ENCODE measurements around the gene ARHGAP18.

Gene ARHGAP18

DNA sequence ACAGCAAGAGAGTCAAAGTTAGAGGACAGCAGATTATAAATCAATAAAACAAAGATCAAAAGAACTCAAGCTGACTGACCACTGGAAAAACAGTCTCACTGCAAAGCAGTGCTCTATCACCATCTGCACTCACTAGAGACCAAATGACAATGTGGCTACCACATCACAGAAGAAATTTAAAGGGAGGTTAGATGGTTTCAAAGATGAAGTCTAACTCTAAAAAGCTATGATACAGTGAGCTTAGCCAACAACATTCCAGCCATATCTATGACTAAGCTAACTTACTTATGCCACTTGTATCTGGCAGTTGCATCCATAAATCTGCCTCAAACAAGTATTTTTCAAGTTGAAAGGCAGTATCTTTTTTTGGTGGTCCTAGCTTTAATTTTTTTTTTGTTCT lies 68.6 kb downstream of the ARHGAP18 start:
- no peak for DNase-seq

- DNase-seq = peak; percentile 65
Observed at GRCh38 chr6:129638686-129639085, 71.3 kb downstream of the ARHGAP18 start.

- peak; percentile 79 for DNase-seq
Observed at GRCh38 chr6:129638055-129638684, 71.8 kb downstream of the ARHGAP18 start.

- peak; percentile 84 for DNase-seq
Observed at GRCh38 chr6:129637340-129638054, 72.5 kb downstream of the ARHGAP18 start.

DNA sequence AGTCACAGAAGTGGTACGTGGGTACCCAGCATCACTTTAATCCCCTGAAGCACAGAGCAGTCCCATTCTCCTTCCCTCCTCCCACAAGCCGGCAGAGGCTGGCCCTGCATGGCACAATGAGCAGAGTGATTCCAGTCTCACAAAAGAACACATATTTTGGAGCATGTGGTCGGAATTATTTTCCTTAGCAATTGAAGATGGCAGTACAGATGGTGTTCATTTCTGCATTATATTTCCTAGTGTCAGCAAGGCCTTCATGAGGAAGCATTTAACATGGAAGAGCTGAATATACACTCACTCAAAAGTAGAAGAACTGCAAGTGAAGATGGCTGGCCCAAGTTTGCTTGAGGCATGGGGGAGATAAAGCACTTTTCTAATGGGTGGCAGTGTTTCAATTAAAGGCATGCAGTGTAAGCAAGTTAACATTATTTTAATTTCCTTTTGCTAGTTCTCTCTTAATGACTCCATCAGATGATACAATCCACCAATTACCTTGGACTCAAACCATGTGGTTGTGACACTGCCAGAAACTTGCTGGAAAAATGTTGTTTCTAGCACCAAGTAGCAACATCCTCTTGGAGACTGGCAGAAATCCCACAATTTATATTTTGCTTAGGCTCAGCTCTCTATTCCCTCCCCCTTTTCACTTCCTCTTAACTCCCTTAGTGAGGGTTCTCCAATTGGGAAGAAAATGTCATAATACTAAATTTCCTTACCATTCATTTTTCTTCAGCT lies 74.4 kb downstream of the ARHGAP18 start:
- no peak for DNase-seq

- no peak for DNase-seq
Observed at GRCh38 chr6:129634411-129635230, 75.4 kb downstream of the ARHGAP18 start.

- DNase-seq = no peak
Observed at GRCh38 chr6:129633529-129633928, 76.4 kb downstream of the ARHGAP18 start.

DNA sequence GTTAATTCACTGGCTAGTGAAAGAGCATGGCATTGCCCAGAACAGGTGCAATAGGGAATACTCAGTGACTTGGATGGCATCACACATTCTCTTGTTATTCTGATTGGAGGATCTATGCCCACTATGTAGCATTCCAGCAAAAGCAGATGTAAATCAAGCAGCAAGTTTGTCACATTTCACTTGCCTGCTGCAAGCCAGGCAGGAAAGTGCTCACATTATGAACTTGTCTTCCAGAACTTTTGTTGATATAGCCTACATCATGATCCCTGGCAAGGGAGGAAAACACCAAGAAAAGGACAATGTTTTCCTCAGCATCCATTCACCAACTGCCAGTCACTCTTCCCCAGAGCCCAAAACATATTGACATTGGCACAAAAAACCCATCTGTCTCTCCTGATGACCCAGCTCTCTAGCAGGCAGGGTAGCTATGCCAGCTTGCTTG lies 77.8 kb downstream of the ARHGAP18 start:
- peak; percentile 83 for DNase-seq

DNA sequence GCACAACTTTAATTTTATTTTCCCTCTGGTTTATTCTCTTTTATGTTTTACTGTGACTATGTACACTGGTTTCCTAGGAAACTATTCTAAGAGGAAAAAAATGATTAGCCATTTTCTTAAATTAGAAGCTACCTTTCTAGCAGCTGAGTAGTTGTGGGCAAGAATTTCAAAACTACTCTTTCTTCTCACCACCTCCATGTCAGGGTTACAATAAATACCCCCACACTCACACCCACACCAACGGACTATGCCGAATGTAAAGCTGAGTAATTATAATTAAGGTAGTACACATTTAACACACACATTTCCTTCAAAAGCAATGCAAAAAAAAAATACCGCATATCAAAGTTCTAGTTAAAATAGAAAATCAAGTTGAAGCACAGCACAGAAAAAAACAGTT lies 78.9 kb downstream of the ARHGAP18 start:
- DNase-seq = no peak

DNA sequence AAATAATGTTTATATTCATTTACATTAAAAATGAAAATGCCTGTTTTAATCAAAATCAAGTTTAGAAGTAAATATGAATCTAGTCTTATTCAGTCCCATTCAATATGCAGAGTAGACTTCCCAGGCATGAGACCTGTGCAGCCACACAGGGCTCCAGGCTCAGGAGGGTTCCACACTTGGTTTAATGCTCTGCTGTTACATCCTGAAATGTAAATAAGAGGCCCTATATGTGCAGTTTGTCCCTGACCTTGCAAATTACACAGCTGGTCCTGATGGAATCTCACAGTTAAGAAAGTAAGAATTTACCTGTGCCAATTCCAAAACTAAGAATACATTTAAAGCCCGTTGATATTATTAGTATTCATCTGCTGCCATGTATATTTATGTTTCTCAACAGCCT lies 79.4 kb downstream of the ARHGAP18 start:
- DNase-seq = peak; percentile 71

GRCh38 chr6:129628101-129628815 lies 81.7 kb downstream of the ARHGAP18 start:
- no peak for DNase-seq

DNA sequence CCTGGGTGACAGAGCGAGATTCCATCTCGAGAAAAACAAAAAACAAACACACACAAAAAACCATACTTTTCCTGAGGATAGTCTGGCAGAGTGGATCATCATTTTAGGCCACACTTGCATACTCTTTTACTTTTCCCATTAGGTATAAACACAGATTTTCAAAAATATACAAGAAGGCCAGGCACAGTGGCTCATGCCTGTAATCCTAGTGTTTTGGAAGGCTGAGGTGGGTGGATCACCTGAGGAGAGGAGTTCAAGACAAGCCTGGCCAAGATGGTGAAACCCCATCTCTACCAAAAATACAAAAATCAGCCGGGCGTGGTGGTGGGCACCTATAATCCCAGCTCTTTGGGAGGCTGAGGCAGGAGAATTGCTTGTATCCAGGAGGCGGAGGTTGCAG lies 85.5 kb downstream of the ARHGAP18 start:
- no peak for DNase-seq

DNA sequence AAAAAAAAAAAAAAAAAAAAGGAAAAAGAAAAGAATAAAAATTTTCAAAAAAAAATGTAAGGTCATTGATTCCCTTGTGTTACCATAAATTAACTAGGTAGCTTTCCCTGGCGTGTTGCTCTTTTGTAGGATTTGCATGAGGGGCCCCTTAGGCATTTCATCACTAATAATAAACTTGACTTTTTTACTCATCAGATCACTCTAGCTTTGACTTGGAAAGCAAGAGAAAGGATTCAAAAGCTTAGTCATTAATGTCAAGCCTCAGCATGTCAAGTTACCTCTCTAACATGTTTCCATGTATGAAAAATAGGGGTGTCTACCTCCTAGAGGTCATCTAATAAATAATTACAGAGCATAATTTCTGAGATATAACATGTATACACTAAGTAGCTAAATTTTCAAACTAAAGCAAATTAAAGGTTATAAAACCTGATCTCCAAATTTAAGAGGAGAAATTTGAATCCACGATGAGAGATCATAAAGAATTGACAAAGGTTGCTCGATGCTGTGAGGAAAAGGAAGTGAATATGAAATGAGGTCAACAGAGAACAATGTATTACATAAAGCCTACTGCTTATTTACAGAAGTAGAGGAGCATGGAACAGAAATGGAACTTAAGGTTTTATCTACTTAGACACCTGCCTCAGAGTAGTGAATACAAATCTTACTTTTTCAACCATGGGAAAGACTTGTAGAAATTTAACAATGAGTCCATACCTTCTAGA lies 86.8 kb downstream of the ARHGAP18 start:
- DNase-seq = no peak

DNA sequence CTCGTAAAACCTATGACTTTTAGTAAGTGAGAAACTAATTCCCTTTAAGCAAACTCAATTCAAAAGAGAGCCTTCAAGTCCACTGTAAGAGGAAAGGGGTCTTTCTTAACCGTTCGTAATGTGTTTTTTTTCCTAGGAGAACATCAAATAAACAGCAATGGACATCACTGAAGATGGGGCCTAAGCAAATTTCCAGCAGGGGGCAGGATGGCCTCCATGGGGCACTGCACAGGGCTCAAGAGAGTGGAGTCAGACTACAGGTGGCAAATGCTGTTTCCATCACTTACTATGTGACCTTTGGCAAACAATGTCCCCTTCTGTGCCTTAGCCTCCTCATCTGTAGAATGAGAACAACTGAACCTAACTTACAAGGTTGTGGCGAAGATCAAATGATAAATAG lies 88.7 kb downstream of the ARHGAP18 start:
- peak; percentile 19 for DNase-seq

DNA sequence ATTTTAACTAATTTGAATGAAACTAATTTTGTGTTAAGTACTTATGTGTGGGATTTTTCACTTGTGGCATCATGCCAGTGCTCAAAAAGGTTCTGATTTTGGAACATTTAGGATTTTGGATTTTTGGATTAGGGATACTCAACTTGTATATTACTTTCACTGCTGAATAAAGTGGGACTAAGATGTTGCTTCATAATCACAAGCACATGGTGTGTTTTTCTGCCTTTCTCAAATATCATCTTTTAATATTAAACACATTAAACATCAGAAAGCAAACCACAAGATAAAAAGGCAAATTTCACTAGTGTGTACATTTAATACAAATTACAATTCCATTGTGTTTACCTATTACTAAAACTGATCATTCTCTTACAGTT lies 89.8 kb downstream of the ARHGAP18 start:
- DNase-seq = no peak

DNA sequence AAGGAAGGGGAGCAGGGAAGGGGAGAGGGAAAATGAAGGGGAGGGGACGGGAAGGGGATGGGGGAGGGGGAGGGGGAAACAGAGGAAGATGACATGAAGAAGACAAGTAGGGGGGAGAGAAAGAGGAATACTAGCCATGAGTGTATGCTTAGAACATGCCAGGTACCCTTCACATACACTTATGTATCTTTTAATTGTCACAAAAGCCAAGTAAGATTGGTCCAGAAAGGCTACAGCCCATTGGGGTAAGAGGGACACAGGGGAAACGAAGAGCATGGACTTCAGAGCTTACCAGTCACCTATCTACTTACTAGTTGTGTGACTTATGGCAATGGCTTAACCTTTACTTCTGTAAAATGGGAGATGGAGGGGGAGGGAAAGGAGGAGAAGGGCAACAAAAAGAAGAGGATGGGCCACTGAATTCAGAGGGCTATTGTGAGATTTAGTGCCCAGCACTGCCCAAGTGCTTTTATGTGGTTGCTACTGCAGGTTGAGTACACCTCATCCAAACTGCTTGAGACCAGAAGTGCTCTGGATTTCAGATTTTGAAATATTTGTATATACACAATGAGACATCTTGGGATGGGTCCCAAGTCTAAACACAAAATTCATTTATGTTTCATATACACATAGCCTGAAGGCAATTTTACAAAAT lies 90.3 kb downstream of the ARHGAP18 start:
- DNase-seq = no peak

GRCh38 chr6:129617986-129618385 lies 92.0 kb downstream of the ARHGAP18 start:
- DNase-seq = no peak

DNA sequence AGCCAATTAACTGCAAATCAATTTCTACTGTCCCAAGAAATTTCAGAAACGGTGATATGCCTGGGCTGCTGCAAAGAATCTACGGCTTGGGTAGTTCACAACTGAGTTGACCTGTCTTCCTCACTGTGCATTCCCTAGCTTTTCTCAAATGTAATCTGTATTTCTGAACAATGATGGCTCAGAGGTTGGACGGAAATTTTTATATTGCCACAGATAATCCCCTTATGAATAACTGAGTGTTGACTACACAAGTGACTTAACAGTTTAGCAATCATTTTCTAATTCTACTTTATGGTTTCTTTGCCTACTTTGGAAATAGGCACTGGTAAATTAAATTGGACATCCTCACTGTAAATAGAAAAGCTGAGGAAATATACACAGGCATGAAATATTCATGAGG lies 94.5 kb downstream of the ARHGAP18 start:
- no peak for DNase-seq

DNA sequence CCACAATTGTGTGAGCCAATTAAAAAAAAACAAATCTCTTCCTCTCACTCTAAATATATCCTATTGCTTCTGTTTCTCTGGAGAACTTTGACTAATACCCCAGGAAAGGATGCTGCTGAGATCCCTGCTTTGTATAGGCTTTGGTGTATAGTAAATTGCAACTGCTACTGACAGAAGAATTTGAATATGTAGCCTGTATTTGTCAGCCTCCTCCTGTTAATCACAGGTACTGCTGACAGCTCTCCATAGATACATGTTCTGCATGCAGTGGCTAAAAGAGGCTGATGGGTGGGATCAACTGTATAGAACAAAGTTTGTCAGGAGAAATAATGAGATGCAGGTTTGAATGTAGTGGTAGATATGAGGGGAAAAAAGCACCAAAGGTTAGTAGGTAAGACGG lies 95.0 kb downstream of the ARHGAP18 start:
- DNase-seq = no peak

DNA sequence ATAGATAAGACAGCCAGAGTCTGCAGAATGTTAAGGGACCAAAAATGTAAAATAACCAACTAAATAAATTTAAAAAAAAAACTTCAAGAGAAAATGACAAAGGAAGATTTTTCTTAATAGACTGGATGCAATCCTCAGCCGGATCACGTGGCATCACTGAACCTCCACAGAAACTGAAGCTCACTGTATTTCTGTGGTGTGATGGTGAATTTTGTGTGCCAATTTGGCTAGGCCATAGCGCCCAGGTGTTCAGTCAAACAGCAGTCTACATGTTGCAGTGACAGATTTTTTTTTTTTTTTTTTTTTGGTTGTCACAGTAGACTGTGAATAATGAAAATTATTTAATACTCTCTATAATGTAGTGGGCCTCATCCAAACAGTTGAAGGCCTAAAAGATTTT lies 95.5 kb downstream of the ARHGAP18 start:
- DNase-seq = no peak

DNA sequence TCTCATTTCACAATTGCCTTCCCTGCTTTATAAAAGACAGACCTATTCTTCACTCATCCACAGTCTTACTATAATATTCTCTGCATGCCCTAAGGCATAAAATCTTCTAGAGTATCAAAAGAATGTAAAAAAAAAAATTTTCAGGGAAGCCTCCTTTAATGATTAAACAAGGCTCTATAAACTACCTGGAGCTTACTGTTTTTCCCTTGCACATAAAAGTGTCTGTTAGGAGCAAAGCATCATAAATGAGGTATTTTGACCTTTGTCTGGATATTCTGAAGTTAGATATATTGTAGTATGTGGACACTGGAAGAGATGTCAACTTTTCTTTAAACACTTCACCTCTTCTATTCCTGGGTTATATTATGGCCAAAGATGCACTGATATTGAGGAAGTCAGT lies 97.5 kb downstream of the ARHGAP18 start:
- no peak for DNase-seq
